ENCODE results near the gene CELF5.

Gene CELF5

GRCh38 chr19:3252650-3253049 is 28.2 kb downstream of the CELF5 start:
- TF ChIP-seq, protein P1, sequence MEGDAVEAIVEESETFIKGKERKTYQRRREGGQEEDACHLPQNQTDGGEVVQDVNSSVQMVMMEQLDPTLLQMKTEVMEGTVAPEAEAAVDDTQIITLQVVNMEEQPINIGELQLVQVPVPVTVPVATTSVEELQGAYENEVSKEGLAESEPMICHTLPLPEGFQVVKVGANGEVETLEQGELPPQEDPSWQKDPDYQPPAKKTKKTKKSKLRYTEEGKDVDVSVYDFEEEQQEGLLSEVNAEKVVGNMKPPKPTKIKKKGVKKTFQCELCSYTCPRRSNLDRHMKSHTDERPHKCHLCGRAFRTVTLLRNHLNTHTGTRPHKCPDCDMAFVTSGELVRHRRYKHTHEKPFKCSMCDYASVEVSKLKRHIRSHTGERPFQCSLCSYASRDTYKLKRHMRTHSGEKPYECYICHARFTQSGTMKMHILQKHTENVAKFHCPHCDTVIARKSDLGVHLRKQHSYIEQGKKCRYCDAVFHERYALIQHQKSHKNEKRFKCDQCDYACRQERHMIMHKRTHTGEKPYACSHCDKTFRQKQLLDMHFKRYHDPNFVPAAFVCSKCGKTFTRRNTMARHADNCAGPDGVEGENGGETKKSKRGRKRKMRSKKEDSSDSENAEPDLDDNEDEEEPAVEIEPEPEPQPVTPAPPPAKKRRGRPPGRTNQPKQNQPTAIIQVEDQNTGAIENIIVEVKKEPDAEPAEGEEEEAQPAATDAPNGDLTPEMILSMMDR (conservative IDR thresholded peaks at IDR 0.05; ENCODE audit: low read depth): no peak
- DNase-seq (ENCODE audit: low spot score): no peak
- H3K27ac ChIP-seq: no peak overlapping the region
- POLR2A ChIA-PET (ENCODE audit: low non-redundant PET): no interaction called here
- CTCF ChIA-PET: no interaction called here

GRCh38 chr19:3253270-3253669 is 28.8 kb downstream of the CELF5 start:
- no peak overlapping the region for H3K27ac ChIP-seq
- CTCF ChIA-PET: no interaction called here
- POLR2A ChIA-PET (ENCODE audit: low non-redundant PET): no interaction called here
- DNase-seq (ENCODE audit: low spot score): no peak
- TF ChIP-seq, protein P1 (conservative IDR thresholded peaks at IDR 0.05; ENCODE audit: low read depth): no peak

- no peak for DNase-seq (ENCODE audit: low spot score)
- TF ChIP-seq, protein P1 (conservative IDR thresholded peaks at IDR 0.05; ENCODE audit: low read depth): no peak
- CTCF ChIA-PET: interaction anchor here (0.7 kb wide), 1 partner anchor 20 kb away, joined by 3 read pairs; no protein-coding TSS in a partner anchor
- H3K27ac ChIP-seq: no peak overlapping the region
- POLR2A ChIA-PET (ENCODE audit: low non-redundant PET): no interaction called here
Measured at GRCh38 chr19:3254520-3254919, 30.1 kb downstream of the CELF5 start.

DNA sequence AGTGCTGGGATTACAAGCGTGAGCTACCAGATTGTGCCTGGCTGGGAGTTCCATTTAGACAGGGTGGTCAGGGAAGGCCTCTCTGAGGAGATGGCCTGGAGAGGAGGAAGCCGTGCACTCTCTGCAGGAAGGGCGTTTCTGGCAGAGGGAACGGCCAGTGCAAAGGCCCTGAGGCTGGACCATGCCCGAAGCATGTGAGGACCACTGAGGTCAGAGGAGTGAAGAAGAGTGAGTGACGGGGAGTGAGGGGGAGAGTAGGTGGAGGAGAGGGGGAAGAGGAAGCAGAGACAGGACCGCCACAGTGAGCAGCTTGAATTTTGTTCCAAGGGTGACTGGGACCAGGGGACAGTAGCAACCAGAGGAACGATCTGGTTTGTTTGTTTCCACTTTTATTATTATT is 32.6 kb downstream of the CELF5 start:
- CTCF ChIA-PET: interaction anchor here (0.7 kb wide), 1 partner anchor 35 kb away, joined by 3 read pairs; no protein-coding TSS in a partner anchor
- POLR2A ChIA-PET (ENCODE audit: low non-redundant PET): no interaction called here
- TF ChIP-seq, protein P1 (conservative IDR thresholded peaks at IDR 0.05; ENCODE audit: low read depth): no peak
- H3K27ac ChIP-seq: no peak overlapping the region
- DNase-seq (ENCODE audit: low spot score): no peak

DNA sequence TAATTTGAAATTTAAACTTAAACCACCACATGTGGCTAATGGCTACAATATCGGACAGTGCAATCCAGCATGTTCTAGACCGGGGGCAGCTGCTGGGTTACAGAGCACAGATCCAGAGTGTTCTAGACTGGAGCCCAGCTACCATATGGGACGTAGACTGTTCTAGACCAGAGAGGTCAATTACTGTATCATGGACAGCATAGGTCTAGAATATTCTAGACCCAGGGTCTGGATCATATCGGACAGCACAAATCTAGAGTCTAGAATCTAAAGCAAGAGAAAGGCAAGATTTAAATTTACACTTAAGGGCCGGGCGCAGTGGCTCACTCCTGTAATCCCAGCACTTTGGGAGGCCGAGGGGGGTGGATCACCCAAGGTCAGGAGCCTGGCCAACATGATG is 37.9 kb downstream of the CELF5 start:
- ChIA-PET CTCF (interaction anchor here (0.6 kb wide), 1 partner anchor 38 kb away, joined by 3 read pairs; the partner anchor contains the start of gene CELF5), POLR2A (ENCODE audit: low non-redundant PET) (no interaction called here)
- no peak for DNase-seq (ENCODE audit: low spot score)
- TF ChIP-seq, protein P1 (conservative IDR thresholded peaks at IDR 0.05; ENCODE audit: low read depth): no peak
- H3K27ac ChIP-seq: no peak overlapping the region

GRCh38 chr19:3263866-3264265 is 39.4 kb downstream of the CELF5 start:
- ChIA-PET POLR2A (ENCODE audit: low non-redundant PET) (no interaction called here), CTCF (no interaction called here)
- no peak overlapping the region for H3K27ac ChIP-seq
- no peak for DNase-seq (ENCODE audit: low spot score)
- TF ChIP-seq, protein P1 (conservative IDR thresholded peaks at IDR 0.05; ENCODE audit: low read depth): no peak

All from RWPE1 (cell line).